ENCODE results near the gene RAI1.

The RAI1 gene

DNA sequence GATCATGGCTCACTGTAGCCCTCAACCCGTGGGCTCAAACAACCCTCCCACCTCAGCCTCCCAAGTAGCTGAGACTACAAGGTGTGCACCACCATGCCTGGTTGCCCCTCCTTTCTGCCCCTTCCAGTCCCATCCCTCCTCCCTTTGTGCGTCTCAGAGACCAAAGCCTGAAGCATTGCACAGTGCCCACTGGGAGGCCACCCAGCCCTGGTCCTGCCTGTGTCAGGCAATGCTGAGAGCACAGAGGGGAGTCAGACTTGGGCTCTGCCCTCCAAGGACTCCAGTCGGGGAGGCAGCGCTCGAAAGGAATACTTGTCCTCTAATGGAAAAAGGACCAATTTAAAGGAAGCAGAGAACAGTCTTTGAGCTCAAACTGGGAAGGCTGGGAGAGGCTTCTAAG is 20.4 kb downstream of the RAI1 start:
- no peak for DNase-seq

DNA sequence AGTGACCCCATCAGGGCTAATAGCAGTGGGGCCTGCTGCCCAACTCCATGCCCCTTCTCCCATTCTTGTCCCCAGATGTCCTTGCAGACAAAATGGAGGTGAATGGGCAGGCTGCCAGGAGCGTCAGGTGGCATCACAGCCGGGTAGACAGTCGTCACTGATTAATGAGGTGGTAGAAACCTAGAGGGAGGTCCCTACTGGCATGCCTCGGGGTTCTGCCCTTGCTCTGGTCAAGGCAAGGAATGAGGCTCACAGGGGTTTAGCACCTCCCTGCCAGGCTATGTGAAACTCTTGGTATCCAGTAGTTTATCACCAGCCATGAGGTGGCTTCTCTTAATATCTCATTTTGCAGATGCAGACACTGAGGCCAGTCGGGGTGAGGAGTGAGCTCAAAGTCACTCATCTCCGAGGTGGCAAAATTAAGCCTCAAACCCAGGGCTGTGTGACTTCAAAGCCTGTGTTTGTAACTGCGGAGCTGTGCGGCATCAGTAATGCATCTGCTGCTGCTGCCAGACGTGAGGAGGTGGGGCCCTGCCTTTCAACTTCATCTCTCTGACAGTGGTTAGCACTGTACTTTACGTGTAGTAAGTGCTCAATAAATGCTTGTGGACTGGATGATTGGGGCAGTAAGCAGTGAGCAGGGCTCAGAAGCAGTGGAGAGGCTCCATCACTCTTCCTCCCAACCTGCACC is 21.3 kb downstream of the RAI1 start:
- DNase-seq: no peak

DNA sequence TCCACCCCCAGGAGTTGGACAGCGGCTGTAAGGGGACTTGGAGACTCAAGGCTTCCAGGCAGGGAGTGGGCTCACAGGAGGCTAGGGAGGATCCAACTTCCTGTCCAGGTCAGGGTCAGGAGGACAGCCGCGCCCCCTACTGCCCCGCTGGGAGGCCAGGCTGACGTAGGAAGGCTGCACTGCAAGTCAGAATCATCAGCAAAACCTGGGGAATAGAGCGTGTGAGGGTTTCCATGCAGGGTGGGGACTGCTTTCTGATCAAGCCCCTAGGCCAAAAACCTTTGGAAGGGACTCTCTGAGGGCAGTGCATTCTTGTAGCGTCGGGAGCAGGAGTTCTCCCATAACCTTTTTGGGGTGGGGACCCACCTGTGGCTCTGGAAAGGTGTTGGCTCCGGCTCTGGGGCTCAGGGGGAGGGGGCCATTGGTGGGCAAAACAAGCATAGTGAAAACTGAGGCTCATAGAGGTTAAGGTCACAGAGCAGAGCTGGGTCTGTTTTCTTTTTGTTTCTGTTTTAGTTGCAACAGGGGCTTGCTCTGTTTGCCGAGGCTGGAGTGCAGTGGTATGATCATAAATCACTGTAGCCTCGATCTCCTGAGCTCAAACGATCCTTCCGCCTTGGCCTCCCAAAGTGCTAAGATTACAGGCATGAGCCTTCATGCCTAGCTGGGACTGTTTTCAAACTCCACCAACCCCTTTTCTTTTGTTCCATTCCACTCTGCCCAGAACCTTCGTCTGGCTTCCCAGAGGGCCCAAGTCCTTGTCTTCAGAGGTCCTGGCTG is 22.1 kb downstream of the RAI1 start:
- DNase-seq: no peak

DNA sequence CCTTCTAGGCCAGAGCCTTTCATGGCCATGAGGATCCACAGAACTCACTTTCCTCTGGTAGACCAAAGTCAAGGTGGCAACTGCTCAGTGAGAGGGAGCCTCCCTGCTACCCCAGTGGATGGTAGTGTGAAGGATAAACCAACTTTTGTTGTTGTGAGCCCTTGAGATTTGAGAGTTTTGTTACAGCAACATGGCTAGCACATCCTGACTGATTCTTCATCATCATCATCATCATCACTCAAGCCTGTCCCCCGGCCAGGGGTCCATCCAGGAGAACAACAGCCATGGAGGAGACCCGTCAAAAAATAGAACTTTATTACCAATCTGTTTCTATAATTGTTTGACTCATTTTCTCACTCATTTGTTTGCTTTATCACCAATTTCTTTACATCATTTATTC is 23.7 kb downstream of the RAI1 start:
- DNase-seq: no peak

DNA sequence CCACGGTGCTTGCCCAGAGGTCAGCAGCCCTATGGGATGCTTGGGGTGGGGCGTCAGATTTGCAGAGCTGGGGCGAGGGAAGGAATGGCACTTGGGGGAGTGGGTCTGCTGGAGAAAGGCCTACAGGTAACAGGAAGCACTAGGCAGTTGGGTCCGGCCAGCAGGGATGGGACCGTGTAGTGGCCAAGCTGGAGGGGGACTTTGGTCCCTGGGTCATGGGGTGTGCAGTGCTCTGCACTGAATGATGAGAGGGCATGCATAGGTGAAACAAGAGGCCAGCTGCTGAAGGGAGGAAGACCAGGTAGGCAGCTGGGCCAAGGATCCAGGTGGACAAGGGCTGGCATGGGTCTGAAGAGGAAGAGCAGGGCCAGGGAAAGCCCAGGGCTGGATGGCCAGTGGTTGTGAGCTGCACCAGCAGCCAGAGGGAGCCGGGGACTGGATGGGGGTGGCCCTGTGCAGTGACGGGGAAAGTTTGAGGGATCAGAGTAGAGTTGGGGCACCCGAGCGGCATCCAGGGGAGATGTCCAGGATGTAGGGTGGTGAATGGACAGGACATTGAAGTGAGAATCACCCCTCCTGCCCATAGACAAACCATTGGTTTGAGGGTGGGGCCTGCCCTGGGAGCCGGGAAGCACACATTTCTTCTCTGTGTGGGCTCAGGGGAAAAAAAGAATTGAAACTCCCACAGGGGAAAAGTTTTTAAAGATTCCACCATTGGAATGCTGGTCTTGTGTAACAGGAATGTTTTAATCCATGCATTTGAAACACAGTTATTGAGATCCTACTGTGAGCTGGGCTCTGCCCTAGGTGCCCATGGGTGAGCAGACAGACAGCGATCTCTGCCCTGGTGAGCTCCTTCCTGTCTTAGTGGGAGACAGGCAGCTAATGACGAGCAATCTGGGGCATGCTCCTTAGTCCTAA is 25.1 kb downstream of the RAI1 start:
- DNase-seq: peak; percentile 52

DNA sequence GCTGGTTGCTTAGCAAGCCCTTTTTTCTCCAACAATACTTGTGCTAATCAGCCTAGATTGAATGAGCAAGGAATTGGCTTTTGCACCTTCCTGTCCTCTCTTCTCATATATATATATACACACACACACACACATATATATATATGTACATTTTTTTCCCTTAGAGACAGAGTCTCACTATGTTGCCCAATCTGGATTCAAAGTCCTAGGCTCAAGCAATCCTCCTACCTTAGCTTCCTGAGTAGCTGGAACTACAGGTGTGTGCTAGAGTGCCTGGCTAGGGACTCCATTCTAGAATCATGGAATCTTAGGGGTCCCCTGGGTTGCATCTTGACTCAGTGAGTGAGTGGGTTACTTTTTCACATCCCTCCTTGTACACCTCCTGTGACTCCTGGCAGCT is 27.0 kb downstream of the RAI1 start:
- no peak for DNase-seq

DNA sequence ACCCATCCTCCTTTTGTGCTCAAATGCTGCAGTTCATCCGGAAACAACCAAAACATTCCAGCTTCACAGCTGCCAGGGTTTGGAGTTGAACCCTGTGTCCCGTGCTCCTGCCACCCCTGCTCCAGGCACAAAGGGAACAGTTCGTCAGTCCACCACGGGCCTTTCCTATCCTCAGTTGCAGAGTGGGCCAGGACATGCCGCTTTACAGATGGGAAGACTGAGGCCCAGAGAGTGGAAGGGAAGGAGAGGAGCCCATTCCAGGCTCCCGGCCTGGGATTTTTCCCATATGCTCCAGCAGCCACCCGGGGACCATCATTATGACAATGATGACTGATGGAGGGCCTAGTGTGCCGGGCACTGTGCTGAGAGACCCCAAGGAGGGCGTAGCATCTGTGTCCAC is 27.6 kb downstream of the RAI1 start:
- DNase-seq: no peak

DNA sequence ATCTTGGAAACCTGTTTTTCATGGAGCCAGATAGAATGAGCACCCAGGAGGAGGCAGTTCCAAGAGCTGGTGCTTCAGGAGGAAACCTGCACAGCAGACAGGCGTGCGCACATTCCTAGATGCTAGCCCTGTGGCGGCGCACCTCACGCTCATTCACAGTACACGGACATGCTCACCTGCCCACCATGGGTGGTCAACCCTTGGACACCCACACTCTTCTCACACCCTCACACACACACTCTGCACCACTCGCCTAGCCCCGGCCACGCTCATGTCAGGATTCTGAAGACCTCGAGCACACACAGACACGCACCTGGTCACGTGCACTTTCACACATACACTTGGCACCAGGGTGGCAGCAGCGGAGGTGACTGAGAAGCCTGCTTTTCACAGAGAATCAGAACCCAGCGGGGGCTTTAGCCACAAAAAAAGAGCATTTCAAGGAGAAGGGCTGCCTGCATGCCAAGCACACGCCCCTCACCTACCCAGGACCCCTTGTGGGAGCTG is 28.6 kb downstream of the RAI1 start:
- no peak for DNase-seq

DNA sequence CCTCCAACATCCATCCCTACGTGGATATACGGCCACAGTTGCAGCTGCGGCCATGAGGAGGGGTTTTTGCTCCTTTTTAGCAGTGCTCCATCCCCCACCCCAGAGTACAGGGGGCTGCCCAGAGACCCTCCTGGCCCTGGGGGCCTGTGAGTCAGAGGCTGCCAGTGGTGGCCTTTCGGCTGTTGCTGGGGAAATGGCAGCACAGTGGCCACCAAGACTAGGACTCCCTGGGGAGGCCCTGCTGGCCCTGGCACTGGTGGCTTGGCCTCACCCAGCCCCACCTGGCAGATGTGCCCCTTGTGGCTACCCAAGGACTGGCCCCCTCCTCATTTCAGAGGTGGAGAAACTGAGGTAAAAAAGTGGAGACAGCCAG is 29.1 kb downstream of the RAI1 start:
- DNase-seq: no peak

DNA sequence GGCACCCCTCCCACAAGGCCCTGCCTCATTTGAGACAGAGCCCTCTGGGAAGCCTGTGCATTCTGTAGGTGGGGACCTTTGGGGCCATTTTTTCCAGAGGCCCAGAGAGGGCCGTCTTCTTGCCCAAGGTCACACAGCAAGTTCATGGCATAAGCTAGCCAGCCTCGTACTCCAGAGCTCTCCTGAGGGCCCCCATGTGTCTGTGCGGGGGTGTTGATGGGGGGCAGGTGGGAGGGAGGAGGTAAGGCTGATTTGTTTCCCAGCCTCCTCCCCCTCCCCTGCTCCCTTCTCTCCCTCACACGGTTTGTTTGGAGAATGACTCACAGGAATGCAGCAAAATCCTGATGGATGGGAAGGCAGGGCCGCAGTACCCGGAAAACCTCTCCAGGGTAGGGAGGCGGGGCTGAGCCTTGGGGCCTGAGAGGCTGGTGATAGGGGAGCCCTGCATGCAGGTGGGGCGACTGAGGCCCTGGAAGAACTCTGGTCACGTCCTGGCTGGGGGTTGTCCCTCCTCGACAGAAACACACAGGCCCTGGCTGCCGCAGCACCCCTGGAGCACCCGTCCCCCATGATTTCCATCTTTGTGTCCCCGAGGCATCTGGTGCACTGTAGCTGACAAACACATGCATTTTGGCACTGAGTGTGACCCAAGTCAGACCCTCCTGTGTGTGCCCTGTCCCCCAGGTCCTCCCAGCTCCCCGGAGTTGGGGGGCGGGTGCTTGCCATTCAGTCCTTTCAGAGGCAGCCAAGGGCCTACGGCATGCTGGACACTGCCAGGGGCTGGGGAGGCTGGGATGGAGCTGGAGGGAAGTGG is 29.7 kb downstream of the RAI1 start:
- DNase-seq: peak; percentile 94

DNA sequence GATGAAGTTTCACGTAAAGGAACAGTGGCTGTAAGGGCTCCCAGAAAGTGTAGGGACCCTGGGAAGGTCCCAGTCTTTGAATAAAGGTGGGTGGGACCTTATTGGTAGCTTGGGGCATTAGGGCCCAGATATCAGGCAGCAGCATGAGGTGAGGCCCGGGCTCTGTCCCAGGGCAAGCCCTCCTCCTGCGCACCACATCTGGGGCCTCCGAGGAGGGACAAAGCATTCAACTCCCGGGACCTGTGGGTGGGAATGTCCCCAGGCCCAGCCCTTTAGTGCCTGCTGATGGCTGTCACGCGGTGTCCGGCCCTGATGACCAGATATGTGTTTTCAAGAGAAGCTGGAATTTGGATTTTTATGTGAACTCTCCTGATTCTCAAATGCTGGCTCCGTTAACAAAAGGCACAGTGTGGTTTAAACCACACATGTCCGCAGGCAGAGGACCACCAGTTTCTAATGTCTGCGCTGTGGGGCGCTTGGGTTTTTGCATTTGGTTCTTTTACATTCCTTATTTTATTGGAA is 30.4 kb downstream of the RAI1 start:
- peak; percentile 33 for DNase-seq

DNA sequence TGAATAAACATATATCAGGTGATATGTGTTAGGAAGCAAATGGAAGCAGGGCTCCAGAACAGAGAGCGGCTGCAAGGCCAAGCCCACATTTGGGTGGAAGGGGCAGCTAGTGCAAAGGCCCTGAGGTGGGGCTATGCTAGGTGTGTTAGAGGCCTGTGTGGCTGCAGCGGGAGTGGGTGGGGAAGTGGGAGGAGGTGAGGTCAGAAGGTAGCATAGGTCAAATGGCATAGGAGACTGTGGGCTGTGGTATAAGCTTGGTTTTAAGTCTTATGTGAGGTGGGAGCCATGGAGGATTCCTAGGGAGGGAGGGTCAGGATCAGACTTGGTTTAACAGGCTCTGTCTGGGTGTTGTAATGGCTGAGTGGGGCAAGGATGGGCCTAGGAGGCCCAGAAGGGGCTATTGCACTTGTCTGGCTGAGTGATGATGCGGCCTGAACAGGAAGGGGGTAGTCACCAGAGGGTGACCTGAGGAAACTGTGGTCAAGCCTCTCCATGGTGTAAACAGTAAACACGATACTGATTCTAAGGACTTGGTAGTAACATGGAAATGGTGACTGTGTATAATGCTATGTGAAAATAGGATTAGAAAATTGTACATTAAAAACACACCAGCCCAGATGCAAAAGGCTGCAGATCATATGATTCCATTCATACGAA is 31.1 kb downstream of the RAI1 start:
- peak; percentile 61 for DNase-seq

DNA sequence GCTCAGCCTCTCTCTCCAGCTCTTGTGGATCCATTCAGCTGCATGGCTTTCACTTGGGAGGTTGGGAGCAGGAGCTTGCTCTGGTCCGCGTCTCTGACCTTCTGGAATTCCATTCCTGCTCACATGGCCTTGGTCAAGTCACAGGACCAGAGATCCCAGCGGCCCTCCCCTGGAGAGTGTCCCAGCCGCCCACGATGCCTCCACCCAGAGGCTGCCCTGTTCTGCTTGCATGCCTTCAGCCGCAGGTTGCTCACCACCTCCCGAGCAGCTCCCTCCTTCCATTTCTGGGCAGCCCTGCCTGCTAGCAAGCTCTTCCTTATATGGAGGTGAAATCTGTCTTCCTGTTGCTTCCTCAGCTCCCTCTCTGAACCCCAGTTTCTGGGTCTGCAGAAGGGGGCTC is 32.6 kb downstream of the RAI1 start:
- no peak for DNase-seq

DNA sequence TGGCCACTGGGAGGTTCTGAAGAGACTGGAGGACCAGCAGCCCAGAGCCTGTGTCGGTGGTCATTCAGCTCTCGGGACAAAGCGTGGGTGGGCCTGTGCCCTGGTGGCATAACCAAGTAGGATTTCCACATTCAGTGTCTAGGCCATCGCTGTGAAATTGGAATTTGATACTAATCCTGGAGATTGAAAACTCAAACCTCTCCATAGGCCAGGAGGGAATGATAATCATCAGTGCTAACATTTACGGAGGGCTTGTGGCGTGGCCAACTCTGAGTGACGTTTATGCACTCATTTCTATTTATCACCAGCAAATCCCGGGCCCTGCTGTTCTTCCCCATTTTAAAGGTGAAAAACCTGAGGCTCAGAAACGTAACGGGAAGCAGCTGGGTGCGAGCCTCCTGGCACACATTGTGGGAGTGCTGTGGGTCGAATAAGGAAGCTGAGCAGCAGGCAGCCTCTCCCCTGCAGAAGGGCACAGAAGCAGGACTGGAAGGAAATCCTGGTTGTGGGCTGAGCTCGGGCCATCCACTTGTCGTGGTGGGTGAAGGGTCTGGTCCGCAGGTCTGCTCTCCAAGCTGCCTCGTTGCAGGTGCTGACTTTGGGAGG is 33.1 kb downstream of the RAI1 start:
- DNase-seq: no peak

DNA sequence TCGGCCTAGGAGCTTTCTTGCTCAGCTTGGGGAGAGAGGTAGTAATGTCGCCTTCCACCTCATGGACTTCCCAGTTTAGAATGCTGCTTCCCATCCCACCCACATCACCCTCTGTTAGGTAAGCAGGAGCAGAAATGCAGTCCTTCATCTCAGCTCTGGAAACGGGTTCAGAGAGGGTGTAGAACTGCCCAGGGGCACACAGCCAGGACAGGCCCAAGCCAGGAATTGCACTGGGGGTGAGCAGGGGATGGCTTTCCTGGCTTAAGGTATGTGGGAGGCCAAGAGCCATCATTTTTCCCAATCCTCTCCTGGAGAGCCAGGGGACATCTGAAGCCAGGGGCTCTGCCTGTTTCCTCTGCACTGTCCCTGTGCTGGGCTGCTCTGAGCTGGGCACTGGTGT is 33.6 kb downstream of the RAI1 start:
- DNase-seq: no peak

DNA sequence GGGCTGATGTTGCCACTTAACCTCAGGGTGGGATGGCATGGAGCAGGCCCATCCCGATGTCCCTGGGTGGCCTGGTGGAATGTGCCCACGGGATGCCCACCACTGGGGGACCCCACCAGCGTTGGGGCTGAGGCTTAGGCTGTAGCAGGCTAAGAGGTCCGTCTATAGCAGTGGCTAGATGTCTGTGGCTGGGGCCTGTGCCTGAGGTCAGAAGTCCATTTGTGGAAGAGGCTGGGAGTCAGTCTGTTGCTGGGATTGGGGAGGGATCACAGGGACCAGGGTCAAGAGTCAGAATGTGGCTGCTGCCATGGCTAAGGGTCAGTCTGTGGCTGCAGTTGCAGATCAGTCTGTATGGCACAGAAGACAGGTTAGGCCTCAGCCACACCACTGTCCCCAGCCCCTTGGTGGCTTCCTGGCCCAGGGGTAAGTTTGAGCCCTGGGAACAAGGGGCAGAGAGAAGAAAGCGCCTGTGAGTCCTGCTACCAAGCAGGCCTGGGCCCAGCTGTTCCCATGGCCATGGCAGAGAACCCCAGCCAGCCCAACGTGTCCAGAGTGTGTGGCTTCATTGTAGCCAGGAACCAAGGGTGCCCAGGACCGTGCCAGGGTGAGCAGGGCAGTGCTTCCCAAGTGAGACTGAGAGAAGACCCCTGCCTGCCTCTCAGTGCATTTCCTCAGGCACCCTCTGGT is 35.7 kb downstream of the RAI1 start:
- no peak for DNase-seq

DNA sequence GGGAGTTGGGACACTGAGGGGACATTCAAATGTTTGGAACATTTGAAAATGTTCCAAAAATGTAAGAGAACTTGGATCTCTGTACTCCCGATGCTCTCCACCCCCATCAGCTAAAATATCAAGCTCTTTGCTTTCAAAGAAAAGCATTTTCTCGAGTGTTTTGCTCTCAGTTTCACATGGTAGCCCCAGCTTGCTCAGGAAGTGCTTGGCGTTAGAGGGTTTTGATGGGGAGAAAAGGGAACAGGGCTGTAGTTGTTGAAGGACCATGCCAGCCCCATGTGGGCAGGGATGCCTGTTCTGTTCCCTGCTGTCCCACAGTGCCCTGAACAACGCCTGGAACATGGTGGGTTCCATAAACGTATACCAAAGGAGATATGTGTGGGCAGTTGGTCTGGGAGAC is 37.0 kb downstream of the RAI1 start:
- DNase-seq: no peak

DNA sequence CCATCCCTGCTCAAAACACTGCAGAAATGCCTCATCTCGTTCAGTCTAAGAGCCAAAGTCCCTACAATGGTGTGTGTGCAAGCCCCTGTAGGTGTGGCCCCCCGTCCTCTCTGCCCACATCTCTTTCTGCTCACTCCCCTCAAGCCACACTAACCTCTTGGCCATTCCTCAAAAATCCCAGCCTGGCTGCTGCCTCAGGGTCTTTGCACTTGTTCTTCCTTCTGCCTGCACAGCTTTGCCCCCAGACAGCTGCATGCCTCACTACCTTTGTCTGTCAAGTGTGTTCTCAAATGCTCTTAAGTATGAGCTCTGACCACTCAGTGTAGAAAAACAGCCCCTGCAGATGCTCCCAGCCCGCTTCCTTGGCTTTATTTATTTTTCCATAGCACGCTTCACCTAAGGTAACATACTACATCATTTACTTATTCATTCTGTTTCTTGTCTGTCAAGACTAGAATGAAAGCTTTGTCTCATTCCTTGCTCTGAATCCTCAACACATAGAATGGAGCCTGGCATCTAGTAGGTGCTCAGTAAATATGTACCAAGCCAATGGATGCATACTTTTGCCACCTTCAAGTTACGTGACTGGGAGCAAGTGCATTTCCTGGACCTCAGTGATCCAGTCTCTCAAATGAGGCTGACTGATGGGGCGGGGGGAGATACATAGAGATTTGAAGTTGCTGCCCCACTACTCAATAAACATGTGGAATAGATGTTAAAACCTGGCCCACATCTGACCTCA is 38.1 kb downstream of the RAI1 start:
- no peak for DNase-seq

DNA sequence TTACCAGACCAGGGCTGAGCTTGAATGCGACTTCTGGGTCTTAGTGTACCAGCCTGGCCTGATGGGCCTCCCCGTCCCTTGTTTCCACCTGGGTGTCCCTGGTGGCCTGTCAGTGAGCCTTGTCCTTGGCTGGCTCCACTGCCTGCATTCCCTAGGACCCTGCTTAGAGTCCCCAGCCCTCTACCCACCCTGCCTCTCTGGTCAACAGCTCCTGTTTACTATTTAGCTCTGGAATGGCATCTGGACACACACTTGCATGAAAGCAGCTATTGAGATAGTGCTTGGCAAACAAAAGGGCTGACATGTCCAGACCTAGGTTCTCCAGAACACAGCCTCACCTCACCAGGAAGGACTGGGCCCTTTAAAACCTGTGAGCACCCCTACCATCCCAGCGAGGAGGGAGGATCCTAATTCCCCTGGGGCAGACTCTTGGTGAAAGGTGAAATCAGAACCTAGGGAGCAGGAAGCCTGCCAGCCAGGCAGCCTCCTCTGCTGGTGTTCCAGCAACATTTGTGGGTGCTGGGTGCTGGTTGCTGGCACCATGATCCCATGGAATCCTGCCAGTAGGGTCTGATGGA is 38.8 kb downstream of the RAI1 start:
- no peak for DNase-seq

All from fibroblast of skin of right biceps (primary cell).